Stimulated activated CD4-positive, alpha-beta T cell treated with anti-CD3 and anti-CD28 coated beads, TNF-alpha, amount 100 ng/mL, for 4 hours (primary cell): Measurements from ENCODE around the gene TNIP1.

Experiments
- DNase-seq, 3 experiments: peaks; one replicate each; pipeline ENCODE4 v3.0.0-alpha.2; 2020; ENCODE audit warnings: low read depth in 3 of 3

The TNIP1 gene

DNA sequence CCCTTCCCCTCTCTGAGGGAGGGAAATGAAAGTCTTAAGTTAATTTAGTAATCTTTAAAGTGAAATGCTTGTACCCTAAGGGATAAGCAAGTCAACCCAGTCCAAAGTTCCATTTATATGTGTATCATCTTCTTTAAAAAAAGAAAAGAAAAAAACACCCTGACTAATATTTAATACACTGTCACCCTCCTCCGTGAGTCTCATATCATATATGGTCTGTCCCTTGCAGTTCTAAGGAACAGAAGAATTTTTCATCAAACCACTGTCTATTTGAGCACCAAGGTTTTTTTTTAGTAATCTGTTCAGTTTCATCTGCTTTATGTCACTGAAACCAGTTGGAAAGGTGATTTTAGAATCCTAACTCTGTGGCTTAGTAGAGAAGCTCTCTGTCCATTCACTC, 15.2 kb downstream of the TNIP1 start:
- DNase-seq, result no peak

DNA sequence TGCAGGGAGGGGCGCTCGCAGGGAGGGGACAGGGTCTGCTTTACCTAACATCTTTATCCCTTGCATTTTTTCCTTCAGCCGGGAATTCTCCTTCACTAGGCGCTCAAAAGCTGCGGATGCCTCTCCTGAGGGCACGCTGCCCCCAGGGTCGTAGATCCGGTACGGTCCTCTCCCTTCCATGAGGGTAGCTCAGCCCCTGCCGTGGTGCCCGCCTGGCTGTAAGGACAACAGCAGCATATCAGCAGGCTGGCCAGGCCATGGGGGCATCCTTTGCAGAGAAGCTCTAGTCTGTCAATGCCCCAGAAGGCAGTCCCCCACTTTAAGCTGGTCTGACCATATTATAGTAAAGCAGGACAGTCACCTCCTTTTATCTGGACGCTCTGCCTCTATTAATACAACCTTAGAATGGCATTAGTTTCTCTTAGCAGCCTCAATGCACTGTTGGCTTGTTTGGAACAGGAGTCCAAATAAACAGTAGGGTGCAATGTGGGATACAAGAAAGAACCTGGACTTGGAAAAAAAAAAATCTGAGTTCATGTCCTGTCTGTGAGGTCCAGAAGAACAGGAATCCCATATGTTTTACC, 15.8 kb downstream of the TNIP1 start:
- no peak for DNase-seq

DNA sequence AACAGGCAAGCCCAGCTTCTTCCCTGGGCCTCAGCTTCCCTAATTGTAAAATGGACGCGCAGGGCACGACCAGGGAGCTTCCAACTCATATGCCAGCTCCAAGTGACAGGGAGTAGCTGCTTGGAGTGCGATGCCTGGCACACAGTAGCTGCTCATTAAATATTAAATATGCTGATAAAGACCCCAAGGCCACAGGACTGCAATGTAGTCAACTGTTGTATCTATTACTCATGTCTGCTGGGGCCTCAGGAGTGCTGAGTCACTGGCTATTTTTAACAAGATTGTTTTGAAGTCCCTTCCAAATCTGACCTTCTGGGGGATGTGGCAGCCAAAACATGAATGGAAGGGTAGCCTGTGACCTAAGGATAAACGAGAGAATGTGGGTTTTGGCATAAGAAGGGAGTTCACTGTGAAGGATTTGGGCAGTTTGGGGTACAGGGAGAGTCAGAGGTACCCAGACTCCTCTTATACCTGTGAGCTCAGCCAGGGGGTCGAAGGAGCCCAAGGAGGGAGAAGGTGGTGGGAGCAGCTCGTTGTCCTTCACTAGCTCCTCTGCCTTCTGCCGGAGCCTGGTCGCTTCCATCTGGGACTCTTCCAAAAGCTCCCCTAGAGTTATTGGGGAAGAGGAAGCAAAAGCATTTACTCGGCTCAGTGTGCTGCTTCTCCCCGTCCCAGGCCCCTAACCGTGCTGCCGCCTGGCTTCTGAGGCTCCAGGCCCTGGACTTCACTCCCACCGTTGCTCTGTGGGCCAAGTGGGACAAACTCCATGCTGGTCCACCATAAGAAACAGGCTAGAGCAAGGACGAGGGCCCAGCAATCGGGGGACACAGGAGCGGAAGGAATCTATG, 17.5 kb downstream of the TNIP1 start:
- DNase-seq, result no peak

DNA sequence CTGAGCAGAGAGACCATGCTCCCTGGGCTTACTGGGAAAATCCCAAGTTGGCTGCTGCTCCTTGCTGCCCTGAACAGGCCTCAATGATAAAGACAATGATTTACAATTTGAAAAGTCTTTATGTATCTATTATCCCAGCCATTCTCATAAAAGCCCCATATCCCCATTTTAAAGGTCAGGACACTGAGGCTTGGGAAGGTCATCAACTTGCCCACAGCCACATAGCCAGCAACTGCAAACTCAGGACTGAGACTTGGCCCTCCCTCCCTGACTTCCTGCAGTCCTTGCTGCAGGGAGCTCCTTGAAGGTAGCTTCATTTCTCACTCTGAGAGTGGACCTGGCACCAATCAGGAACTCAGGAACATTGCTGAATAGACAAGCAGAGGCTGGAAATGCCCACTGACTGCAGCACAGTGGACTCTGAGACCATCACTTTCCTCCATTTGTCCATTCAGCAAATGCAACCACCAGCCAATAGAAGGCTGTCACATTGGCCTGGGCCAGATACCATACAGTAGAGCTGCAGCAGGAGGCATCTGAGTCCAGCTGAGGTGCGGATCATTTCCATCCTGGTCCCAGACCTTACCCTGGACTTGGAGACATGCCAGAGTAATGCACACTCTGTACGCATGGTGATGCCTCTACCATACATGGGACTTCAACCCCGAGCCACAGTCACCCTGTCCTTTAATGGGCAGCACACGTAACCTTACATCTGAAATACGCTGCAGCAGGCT, 18.3 kb downstream of the TNIP1 start:
- DNase-seq, result no peak

DNA sequence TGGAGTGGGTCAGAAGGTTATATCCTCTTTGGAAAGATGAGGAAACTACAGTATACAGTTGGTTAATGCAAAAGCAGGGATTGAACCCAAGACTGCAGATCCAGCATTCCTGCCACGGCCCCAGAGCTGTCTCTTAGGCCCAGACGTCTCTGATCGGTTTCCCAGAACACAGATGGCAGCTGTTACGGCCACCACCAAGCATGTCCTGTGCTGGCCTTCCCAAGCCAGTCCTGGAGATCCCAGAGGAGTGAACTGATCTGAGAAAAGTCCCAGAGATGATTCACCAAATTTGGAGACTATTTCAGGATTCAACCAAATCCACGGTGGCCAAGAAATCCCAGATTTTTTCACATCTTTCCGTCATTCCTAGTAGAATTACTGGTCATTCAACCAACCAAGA, 20.1 kb downstream of the TNIP1 start:
- no peak for DNase-seq

DNA sequence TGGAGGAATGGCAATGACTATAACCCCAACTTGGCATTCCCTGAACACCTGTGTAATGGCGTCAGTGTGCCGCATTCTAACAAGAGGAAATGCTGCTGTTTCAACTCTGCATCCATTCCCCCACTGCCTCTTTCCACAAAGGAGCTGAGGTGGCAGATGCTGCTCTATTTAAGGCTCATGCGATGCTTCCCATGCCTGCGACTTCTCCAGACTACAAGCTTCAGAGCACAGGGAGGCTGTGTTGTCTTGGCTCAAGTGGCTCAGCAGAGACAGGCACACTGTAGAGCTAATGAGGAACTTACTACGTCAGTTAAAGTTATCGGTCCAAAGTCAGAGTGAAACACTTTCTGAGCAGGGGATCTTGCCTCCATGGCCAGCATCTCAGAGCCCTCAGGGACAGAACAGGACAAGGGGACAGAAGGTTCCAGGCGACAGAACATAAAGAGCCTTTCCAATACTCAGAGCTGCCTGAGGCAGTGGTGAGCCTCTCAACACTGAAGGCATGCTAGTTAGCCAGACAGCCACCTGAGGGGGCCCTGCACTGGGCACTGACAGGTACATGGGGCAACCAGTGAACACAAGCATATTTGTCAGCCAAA, 21.8 kb downstream of the TNIP1 start:
- no peak for DNase-seq

DNA sequence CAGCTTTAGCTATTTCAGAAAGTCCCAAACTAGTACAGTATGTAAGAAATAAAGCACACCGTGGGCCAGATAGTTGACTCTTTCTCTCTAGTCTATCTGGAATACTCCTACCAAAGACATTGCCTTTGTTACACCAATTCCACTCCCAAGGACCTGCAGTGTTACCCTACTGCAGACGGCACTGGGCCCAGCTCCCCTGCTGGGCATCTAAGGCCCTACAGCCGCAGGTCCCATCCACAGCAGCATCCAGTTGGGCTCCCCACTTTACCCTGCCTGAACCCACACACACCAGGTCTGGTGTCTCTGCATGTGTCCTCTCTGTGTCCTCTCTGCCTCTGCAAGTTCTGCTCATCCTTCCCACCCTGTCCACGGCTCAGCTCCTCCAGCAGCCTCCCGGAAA, 22.5 kb downstream of the TNIP1 start:
- DNase-seq, result no peak

DNA sequence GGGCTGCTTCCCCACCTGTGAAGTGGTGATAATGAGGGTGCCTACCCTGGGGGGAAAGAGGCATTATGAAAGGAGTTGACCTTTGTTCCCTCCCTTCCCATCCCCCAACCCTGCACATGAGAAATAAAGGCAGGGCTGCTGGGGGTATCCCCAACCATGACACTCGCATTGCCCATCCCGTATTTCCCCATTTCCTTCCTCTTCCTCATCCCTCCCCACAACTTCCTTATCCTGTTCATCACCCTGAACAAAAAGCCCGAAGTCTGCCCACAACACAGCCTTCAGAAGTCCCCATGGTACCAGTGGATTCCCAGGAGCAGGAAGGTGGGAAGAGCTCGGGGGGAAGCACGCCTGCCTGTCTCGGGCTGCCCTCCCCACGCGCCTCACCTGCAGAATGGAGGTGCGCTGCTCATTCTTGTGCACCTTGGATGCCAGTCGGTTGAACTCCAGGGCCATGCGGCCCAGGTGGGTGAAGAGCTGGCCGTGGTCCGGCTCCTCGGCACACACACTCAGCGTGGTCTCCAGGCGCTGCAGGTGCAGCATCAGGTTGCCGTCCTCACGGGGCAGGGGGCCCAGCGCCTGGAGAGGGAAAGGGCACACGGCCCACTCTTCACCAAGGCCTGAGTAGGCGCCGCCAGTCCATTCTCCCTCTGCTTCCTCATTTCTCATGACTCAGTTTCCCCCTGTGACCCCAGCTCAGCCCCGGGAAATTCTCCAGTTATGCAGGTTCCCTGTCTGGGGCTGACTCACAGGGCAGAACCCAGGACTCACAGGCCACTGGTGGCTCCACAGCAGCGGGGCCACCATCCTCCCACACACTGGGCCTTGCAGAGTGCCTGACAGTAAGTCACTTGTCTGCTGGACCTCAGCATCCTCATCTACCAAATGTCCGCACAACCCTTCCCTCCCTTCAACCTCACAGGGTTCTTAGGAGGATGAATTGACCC, 24.2 kb downstream of the TNIP1 start:
- no peak for DNase-seq

DNA sequence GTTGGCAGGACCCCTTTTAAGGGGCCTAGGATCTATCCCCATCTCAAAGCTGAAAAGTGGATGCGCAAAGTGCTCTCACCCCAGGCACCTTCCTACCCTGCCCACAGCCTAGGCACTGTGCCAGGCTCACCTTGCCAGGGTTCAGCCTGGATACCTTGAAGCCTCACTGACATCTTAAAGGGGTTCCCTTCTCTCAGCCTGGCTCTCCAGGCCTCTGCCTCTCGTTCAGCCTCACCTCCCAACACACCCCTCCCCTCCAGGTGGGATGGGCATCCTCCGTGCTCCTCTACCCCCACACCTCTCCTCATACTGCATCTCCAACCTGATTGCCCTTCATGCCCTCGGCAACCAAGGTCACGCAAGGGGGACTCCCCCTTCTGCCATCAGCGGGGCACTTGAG, 25.5 kb downstream of the TNIP1 start:
- no peak for DNase-seq

DNA sequence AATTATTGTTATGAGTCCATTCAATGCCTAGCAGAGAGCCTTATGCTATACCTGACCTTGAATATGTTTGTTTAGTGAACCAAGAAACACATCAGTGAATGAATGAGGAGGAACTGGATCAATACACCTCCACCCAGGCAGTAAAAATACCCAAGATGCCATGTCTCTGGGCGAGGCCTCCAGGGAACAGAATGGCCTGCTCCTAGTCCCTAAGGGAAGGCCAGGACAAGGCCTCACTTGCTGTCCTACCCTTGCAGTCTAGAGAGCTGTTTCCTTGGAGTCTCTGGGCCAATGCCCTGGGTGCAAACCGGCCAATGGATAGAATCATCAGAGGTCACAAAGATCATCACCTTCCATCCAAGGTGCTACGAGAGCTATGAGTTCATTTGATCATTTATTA, 26.1 kb downstream of the TNIP1 start:
- no peak for DNase-seq

DNA sequence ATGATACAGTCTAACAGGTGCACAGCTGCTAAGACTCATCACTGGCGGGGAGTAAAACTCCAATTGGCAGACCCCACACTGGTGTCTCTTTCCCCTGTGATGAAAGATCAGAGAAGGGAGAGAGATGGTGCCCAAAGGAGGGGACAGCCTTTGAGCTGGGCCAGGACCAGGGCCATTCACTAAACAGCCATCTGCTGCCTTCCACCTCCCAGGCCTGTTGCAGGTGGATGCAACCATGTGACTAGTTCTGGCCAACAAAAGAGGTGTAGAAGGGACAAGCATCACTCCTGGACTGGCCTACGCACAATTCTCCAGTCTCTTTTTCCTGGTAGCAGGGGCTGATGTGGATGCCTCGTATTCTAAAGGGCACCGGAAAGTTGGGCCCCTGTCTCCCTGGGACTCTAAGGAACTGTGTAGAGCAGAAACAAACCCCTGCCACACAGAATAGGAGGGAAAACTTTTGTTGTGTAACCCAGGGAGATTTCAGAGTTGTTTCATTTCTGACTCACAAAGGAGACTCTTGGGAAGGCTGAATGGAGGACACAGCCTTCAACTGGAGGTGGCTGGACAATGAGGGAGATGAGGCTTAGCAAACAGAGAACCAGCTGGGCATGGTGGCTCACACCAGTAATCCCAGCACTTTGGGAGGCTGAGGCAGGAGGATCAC, 26.9 kb downstream of the TNIP1 start:
- no peak for DNase-seq

DNA sequence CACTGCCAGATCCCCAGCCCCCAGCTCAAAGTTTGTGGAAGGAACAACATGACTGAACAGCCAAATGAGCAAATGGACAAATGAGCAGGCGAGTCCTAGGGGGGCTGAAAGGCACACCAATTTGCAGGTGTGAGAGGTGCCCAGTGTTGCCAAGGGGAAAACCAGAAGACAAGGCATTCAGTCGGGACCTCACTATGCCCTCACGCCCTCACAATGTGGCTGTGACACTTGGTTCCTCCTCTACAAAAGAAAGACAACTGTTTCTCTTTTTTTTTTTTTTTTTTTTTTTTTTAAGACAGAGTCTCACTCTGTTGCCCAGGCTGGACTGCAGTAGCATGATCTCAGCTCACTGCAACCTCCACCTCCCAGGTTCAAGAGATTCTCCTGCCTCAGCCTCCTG, 28.0 kb downstream of the TNIP1 start:
- DNase-seq, result no peak

DNA sequence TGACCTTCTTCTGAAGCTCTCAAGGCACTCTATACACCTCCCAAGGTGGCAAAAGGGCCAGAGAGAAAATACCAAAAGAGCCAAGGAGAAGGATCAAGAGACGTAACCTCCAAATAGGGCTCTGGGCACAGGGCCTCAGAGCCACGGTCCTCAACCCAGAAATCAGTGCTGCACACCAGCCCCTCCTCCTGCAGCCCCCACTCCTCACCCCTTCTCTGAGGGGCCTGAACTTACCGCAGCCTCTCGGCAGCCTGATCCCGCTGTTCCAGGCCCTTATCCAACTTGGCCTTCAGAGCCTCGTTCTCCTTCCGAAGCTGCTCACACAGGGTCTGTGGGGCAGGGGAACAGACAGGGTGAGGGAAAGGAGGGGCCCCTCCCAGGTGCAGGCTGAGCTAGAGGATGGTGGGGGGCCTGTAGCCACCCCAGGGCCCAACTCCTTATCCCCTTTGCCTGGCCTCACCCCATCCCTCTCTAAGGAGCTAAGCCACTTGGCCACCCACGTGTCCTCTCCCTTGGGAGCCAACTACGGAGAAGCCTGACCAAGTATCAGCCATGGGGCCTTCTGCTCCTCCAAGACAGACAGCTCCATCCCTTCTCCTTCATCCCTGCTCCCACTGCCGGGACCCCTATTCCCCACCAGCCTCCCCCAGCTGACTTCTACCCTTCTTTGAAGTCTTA, 28.8 kb downstream of the TNIP1 start:
- no peak for DNase-seq

DNA sequence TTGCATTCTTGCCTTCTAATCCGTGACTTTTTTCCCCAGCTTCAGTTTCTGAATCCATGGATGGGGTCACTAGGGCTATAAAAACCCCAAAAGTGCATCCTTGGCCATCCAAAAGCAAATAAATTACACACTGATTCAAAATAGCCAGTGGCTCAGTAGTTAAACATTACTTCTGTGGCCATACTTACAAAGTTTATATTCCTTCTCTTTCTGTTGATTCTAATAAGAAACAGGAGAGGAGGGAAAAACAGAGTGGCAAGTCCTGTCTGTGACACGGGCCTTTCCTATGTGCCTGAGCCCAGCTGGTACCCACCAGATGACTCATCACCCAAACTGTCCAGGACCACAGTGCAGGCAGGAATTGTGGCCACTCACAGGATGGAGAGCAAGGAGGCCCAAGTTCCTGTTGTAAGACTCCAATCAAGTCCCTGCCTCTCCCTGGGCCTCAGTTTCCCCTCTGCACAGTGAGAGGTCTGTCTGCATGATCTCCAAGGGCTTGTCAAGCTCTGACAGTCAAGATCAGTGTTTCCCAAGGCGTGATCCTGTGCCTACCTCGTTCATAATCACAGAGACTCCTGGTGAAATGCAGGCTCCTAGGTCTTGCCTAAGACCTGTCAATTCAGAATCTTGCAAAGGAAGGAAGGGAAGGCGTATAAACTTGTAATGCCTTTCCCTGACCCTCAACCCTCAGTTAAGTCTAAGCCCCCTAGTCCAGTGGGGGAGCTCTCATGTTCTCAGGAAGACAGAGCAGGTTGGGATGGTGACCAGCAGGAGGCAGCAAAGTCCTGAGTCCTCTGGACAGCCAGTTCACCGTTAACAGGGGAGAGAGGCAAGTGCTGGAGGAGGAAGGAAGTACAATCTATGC, 29.5 kb downstream of the TNIP1 start:
- peak; percentile 34 to 56 (median 50) for DNase-seq

DNA sequence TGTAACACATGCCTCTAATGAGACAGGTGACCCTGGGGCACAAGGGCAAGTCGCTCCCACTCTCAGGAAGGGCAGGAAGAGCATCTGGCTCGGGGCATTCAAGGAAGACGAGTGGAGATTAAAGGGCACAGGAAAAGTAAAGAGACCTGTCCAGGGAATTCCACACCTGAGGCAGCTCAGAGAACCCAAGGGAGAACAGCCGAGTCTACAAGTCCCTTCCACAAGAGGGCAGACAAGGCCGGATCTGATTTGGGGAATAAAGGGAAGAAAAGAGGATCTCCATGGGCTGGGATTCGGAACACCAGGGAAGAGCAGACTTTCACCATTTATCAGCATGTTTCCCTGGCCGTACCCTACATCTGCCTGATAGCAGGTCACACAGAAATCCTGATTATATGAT, 32.3 kb downstream of the TNIP1 start:
- DNase-seq, result no peak

DNA sequence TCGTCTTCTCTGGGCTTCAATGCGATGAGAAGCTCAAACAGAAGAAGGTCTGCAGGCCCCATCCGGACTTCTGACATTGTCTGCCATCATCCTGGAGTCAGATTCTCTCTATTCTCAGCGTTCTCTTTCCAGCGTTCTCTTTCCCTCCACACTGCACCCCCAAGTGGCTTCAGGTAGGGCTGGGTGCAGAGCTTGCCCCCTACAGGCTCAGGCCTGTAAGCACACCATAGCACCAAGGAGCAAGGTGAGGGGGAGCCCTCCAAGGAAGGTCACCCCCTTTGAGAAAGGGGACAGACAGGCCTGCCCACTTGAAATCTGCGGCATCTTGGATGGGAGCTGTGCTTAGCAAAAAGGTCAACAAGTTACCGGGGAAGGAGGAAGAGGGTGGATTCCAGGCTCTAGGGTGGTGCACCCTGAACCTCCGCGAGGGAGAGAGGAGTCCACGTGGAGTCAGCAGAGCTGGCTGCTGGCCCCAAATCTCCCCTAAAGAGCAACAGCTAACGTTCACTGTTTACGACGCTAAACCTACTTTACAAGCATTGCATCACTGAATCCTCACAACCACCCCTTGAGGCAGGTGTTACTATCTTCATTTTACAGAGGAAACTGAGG, 32.9 kb downstream of the TNIP1 start:
- no peak for DNase-seq

DNA sequence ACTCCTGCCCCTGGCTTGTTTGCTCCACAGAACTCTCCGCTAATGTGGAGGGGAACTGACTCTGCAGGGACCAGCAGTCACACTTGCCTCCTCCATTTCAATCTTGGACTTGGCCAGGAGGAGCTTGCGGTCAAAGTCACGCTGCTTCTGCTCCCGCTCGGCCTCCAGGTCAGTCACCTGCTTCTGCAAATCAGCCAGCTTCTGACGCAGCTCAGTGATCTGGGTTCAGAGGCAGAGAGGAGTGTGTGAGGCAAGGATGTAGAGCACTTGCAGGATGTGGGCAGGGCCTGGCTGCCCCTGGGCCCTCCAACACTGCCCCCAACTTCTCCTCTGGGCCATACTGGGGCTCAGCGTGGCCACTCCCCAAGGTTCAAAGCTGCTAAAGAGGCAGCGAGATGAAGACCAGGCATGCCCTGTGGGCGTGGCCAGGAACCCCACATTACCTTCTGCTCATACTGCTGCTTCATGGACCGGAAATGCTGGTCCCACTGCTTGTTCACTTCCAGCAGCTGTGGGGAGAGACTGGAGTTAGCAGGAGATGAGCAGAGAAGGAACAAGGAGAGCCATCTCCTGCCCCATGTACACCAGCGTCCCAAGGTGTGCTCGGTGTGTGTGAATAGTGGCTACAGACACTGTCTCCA, 38.3 kb downstream of the TNIP1 start:
- no peak for DNase-seq

DNA sequence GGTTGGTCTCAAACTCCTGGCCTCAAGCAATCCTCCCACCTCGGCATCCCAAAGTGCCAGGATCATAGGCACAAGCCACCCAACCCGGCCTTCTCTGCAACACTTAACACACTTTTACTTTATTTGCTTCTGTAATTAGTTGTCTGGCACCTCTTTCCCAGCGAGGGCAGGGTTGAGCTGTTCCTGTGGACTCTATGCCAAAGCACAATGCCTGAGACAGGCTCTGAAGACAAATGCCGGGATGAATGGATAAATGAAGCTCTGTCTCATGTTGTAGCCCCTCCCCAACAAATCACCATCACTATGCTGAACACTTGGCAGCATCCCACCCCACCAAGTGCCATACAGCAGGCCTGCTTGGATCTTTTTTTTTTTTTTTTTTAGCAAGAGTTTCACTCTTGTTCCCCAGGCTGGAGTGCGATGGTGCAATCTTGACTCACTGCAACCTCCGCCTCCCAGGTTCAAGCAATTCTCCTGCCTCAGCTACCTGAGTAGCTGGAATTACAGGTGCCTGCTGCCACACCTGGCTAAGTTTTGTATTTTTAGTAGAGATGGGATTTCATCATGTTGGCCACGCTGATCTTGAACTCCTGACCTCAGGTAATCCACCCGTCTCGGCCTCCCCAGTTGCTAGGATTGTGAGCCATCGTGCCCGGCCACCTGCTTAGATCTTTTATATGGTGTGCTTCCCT, 39.1 kb downstream of the TNIP1 start:
- no peak for DNase-seq
